Nephron progenitor cell (in vitro differentiated cells): ENCODE measurements around the gene MARCHF5.
A peak's percentile ranks its signal among the peaks of the same experiment; 100 is the strongest.

Source experiments
- DNase-seq: peaks from one replicate; pipeline ENCODE4 v3.0.0; 2021
- H3K27ac Mint-ChIP-seq: 2 replicates; pipeline ENCODE4 v1.8.0; 2021; ENCODE audit warnings: mild to moderate bottlenecking, moderate library complexity, mixed read lengths
- H3K27me3 Mint-ChIP-seq: 2 replicates; pipeline ENCODE4 v1.8.0; 2021; ENCODE audit warnings: mild to moderate bottlenecking, low read depth, mixed read lengths; ENCODE audit not compliant: poor library complexity
- H3K36me3 Mint-ChIP-seq: 2 replicates; pipeline ENCODE4 v1.8.0; 2021; ENCODE audit warnings: low read depth, mixed read lengths
- H3K4me1 Mint-ChIP-seq: 2 replicates; pipeline ENCODE4 v1.8.0; 2021; ENCODE audit warnings: mixed read lengths
- H3K4me3 Mint-ChIP-seq: 2 replicates; pipeline ENCODE4 v1.8.0; 2021; ENCODE audit warnings: mild to moderate bottlenecking, moderate library complexity, mixed read lengths
- H3K9me3 Mint-ChIP-seq: 2 replicates; pipeline ENCODE4 v1.8.0; 2021; ENCODE audit warnings: mild to moderate bottlenecking, moderate library complexity, mixed read lengths
- CTCF ChIP-seq: fragments of 200-600 bp; sonication (generic); IDR thresholded peaks from 2 replicates; pipeline ENCODE4 v1.5.0; 2021; ENCODE audit warnings: antibody characterized with exemption

MARCHF5 gene

GRCh38 chr10:92274071-92274470, 16.9 kb upstream of the MARCHF5 start:
- H3K27me3 Mint-ChIP-seq: peaks cover 5% of the 10 kb centered on the region
- TF ChIP-seq CTCF: no peak
- no peak overlapping the region for H3K4me3 Mint-ChIP-seq
- DNase-seq: no peak
- H3K4me1 Mint-ChIP-seq: no peaks in the 10 kb centered on the region
- H3K9me3 Mint-ChIP-seq: no peaks in the 10 kb centered on the region
- no peaks in the 10 kb centered on the region for H3K36me3 Mint-ChIP-seq
- no peak overlapping the region for H3K27ac Mint-ChIP-seq

DNA sequence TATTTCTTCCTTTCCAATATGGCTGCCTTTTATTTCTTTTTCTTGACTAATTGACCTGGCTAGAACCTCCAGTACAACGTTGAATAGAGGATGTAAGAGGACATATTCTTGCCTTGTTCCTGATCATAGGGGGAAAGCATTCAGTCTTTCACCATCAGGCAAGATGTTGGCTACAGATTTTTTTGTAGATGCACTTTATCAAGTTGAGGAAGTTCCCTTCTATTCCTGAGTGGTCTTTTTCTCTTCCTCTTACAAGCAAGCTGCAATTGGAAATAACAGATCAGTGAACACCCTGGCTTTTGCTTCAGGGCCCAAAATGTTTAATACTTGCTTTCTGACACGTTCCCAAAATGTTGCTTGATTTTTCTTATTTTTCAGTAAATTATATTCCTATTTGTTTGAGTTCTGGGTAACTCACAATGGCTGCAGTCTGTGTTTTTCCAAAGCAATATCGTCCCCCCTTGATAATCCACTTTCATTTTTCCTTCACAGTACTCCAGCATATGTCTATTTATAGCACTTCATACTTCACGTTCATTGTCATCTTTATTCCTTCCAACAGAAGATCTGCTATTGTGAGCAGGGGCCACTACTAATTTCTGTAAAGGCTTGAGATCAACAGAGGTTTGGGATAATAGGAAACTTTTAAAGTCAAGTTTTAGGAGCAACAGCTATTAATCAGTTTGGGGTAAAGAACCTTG, 11.8 kb upstream of the MARCHF5 start:
- no peaks in the 10 kb centered on the region for H3K9me3 Mint-ChIP-seq
- H3K4me1 Mint-ChIP-seq: no peaks in the 10 kb centered on the region
- DNase-seq: no peak
- TF ChIP-seq CTCF: no peak
- H3K4me3 Mint-ChIP-seq: no peak overlapping the region
- peaks cover 8% of the 10 kb centered on the region for H3K27me3 Mint-ChIP-seq
- H3K27ac Mint-ChIP-seq: no peak overlapping the region
- no peaks in the 10 kb centered on the region for H3K36me3 Mint-ChIP-seq

DNA sequence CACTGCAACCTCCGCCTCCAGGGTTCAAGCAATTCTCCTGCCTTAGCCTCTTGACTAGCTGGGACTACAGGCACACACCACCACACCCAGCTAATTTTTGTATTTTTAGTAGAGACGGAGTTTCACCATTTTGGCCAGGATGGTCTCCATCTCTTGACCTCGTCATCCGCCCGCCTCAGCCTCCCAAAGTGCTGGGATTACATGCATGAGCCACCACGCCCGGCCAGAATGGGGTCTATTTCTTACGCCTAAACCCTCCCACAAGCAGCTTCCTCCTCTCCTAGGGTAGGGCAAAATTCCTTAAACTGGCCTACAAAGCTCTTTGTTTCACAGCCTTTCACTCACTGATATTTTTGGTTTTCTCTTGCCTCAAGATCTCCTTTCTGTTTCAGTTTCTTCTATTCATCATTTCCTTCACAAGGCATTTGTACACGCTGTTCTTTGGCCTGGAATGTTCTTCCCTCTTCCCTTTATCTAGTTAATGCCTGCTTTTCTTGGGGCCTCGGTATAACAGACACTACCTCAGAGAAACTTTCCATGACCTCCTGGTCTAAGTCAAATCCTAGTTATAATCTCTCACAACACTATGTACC, 6.8 kb upstream of the MARCHF5 start:
- Mint-ChIP-seq H3K36me3 (no peaks in the 10 kb centered on the region), H3K4me3 (no peak overlapping the region), H3K27ac (no peak overlapping the region), H3K27me3 (peaks cover 12% of the 10 kb centered on the region), H3K4me1 (no peaks in the 10 kb centered on the region), H3K9me3 (no peaks in the 10 kb centered on the region)
- no peak for TF ChIP-seq CTCF
- no peak for DNase-seq

- peak overlapping the region; percentile 93 for H3K4me3 Mint-ChIP-seq
- H3K27ac Mint-ChIP-seq: peak overlapping the region; percentile 84
- H3K9me3 Mint-ChIP-seq: no peaks in the 10 kb centered on the region
- H3K4me1 Mint-ChIP-seq: peaks cover 28% of the 10 kb centered on the region
- DNase-seq: no peak
- H3K27me3 Mint-ChIP-seq: peaks cover 4% of the 10 kb centered on the region
- peaks cover 16% of the 10 kb centered on the region for H3K36me3 Mint-ChIP-seq
- TF ChIP-seq CTCF: no peak
Measured at GRCh38 chr10:92290076-92290836, 711 bp upstream of the MARCHF5 start.

- H3K4me1 Mint-ChIP-seq: peaks cover 28% of the 10 kb centered on the region
- TF ChIP-seq CTCF: no peak
- no peak for DNase-seq
- H3K9me3 Mint-ChIP-seq: no peaks in the 10 kb centered on the region
- no peak overlapping the region for H3K27ac Mint-ChIP-seq
- peak overlapping the region; percentile 93 for H3K4me3 Mint-ChIP-seq
- peaks cover 28% of the 10 kb centered on the region for H3K36me3 Mint-ChIP-seq
- H3K27me3 Mint-ChIP-seq: peaks cover 4% of the 10 kb centered on the region
Measured at GRCh38 chr10:92291616-92291865, 574 bp downstream of the MARCHF5 start.
